ENCODE results near the gene ATAT1.

- TF ChIP-seq CTCF (conservative IDR thresholded peaks at IDR 0.05; ENCODE audit: low read depth in 2 of 2), result no peak
- no peak for TF ChIP-seq POLR2AphosphoS5 (IDR thresholded peaks at IDR 0.05; ENCODE audit: low read depth)
- TF ChIP-seq ZNF331 (CRISPR knock-in tag; IDR thresholded peaks at IDR 0.05; ENCODE audit: low read depth), result no peak
- TF ChIP-seq STAT1 (IDR thresholded peaks at IDR 0.05; ENCODE audit: unreplicated experiment), result no peak
- TF ChIP-seq CREB1 (CRISPR knock-in tag; IDR thresholded peaks at IDR 0.05; ENCODE audit: low read depth), result no peak
Observed at GRCh38 chr6:30683183-30683979, 56.7 kb downstream of the ATAT1 start.
